ENCODE measurements around the gene PIP4P1.

GRCh38 chr14:20424851-20425250 is 36.4 kb downstream of the PIP4P1 start:
- TF ChIP-seq POLR2AphosphoS5 (IDR thresholded peaks at IDR 0.05; ENCODE audit: borderline replicate concordance, low read depth, low read length) (no peak), EZH2 (IDR thresholded peaks at IDR 0.05) (no peak)
